Fibroblast of skin of left biceps (primary cell): ENCODE measurements around the gene HLA-DMB.
A peak's percentile ranks its signal among the peaks of the same experiment; 100 is the strongest.

Source experiments
- DNase-seq, 2 experiments: peaks; one replicate each; pipeline ENCODE4 v3.0.0-alpha.2; 2013; ENCODE audit warnings: low read depth in 2 of 2

Gene HLA-DMB

GRCh38 chr6:32971581-32972352, 30.9 kb upstream of the HLA-DMB start:
- peak; percentile 100 for DNase-seq

- DNase-seq, result no peak
These were observed 30.4 kb upstream of the HLA-DMB start for GRCh38 chr6:32971242-32971580.

- DNase-seq, result peak; percentile 87
These were observed 29.8 kb upstream of the HLA-DMB start for GRCh38 chr6:32970413-32971241.

GRCh38 chr6:32969685-32970412, 29.0 kb upstream of the HLA-DMB start:
- peak; percentile 98 for DNase-seq

DNA sequence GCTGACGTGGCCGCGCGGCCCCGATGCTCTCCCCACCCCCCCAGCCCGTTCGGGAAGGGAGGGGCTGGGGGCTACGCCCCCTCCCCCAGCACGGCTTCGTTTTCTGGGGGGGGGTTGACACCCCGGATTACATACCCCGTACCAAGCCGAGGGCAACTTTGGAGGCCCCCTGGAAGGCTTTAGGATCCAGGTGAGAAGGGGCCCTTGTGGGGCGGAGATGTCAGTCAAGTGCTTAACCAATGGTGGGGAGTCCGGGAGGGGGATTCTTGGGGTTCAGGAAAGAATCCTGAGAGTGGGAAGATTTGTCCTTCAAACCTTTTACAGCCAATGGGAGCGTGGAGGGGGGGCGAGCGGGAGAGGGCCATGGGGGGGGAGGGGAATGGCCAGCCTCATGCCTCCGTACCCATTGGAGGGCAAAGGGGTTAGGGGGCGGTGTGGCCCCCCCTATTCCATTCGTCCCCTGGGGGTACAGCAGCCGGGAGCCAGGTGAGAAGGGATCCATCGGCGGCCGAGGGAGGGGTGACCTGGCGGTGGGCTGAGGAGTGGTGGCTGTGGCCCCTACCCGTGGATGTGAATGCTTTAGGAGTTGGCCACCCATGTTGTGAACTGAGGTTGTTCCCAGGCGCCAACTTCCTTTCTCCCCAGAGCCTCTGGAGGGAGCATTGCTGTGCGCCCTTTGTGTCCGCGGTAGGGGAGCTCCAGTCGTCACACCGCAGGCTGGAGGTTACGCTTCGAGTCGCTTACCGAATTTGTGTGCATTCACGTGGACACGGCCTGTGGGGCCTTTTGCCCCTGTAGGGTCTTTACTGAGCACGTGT, 28.2 kb upstream of the HLA-DMB start:
- peak; percentile 64 for DNase-seq

GRCh38 chr6:32968093-32968866, 27.5 kb upstream of the HLA-DMB start, which contains the start of gene BRD2:
Gene BRD2, plus strand, starts transcription at chr6:32968594. Its CDS starts 4,305 bp downstream, at chr6:32972899.
- peak; percentile 92 to 93 for DNase-seq

GRCh38 chr6:32967151-32968091, 26.6 kb upstream of the HLA-DMB start:
- no peak for DNase-seq

- DNase-seq, result no peak
These were observed 23.9 kb upstream of the HLA-DMB start for GRCh38 chr6:32964776-32965175.

GRCh38 chr6:32963866-32964265, 23.0 kb upstream of the HLA-DMB start:
- DNase-seq, result no peak

DNA sequence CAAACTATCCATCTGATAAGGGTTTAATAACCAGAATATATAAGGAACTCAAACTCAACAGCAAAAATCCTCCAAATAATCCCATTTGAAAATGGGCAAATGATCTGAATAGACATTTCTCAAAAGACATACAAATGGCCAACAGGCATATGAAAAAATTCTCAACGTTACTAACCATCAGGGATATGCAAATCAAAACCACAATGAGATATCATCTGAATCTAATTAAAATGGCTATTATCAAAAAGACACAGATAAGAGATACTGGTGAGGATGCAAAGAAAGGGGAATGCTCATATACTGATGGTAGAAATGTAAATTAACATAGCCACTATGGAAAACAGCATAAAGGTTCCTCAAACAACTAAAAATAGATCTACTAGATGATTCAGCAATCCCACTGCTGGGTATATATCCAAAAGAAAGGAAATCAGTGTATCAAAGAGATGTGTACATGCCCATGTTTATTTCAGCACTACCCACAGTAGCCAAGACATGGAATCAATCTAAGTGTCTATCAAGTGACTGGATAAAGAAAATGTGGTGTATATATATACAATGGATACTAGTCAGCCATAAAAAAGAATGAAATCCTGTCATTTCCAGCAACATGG, 21.5 kb upstream of the HLA-DMB start:
- no peak for DNase-seq

DNA sequence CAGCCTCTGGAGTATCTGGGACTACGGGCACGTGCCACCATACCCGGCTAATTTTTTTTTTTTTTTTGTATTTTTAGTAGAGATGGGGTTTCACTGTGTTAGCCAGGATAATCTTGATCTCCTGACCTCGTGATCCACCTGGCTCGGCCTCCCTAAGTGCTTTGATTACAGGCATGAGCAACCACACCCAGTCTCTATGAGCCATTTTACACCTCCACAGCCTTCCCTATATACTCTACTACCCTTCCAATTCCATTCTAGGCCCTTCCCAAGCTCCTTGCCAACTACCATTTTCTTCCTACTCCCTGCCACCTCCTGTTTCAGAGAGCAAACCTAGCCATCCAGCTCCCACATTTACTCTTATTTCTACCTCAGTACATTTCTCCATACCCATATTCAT, 19.7 kb upstream of the HLA-DMB start:
- no peak for DNase-seq

GRCh38 chr6:32956176-32956575, 15.3 kb upstream of the HLA-DMB start:
- DNase-seq, result no peak

DNA sequence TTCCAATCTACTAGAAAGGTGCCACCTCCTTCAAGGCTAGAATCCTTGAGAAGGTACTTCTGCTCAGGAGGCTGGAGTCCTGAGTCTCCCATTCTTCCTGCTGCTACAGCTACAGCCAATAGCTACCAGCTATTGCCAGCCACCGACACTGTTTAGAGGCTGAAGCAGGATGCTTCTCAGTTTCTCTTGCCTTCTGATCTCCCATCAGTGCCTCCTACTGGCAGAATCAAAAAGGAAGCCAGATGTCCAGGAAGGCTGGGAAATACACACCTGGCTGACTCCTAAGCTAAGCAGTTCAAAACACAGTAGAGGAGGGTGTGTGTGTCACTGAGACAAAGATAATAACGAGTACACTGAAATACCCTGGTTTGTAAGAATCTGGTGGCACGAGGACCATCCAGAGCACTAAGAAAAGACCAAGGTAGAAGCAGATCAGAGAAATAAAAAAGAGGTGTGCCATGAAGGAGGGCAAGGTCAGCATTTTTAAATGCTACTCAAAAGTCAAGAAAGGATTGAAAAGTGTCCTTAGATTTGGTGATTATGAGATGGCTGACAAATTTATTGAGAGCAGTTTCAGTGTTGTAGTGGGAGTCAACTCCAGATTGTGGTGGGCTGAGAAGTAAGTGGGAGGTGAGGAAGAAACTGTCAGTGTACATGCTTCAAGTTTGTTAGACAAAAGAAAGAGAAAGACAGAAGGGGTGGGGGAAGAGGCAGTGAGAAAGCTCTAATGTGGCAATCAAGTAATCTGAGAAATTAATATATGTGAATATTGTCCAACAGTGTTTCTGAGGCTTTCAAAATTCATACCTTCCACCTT, 14.4 kb upstream of the HLA-DMB start:
- DNase-seq, result no peak

GRCh38 chr6:32954267-32954666, 13.4 kb upstream of the HLA-DMB start:
- no peak for DNase-seq

GRCh38 chr6:32953775-32954174, 12.9 kb upstream of the HLA-DMB start:
- no peak for DNase-seq

DNA sequence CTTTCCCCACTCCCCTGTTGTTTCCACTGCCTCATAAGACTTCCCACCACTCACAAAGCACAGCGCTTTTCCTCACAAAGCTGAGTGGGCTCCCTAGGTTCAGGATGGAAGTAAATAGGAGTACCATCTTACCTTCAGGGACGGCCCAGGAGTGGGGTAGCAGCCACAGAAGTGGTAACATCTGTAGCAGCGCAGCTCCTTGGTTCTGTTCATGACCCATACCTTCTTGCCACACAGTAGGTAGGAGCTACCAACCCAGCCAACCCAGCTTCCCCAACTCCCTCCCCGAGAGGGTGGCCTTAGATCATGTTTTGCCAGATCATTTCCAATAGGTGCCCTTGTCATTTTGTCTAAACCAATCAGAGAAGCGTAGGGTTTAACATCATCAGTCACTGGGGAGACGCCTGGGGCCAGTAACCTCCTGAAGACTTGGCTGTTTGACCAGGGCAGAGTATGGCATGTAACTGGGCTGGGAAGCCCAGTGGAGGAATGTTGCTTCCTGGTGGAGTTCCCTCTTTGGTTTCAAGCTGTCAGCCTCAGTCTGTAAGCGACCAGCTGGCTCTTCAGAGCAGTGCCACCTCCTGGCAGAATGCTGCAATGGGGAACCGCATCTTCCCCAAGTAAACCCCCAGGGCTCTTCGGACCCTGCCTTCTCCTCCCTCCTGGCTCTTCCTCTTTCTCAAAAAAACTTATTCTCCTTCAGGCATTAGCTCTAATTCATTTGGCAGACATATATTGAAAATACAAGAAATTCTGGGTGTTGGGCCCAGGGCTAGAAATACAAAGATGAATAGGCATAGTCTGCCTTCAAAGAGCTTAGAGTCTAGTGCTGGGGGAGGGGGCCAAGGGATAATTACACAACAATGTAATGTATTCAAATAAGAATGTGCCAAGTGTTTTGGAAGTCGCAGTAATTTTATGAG, 12.2 kb upstream of the HLA-DMB start, which contains the start of gene HLA-DMA:
HLA-DMA (minus strand) TSS at position 281 of the 923 bp plus-strand sequence; CDS start at position 220, 61 bp downstream.
- DNase-seq, result peak in 1 of 2 experiments; percentile 51

- DNase-seq, result no peak
These were observed 9.6 kb upstream of the HLA-DMB start for GRCh38 chr6:32950449-32950848.
